ENCODE measurements around the gene GPC6.

The GPC6 gene

DNA sequence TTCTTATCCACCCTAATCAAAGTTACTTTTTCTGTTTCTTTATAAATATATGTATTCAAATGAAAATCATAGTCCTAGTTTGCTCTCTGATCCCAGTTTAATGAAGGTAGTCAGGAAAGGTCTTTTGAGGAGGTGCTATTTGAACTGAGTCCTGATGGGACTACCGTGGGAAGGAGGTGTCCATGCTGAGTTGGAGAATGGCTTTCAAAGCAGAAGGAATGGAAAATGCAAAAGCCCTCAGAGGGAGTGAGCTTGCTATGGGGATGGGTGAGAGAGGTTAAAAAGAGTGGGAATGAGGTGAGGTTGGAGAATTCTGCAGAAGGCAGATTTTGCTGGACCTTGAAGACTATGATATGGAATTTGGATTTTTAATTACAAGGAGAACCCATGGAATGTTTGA, 193.6 kb downstream of the GPC6 start:
- no peak for DNase-seq (ENCODE audit: low read depth in 1 of 2, low spot score in 1 of 2)
- Histone ChIP-seq H3K4me3 (replicated peaks; ENCODE audit: insufficient read depth, low read length) (no peak overlapping the region), H3K27ac (replicated peaks) (no peak overlapping the region), H3K27me3 (ENCODE audit: insufficient read depth, poor library complexity, severe bottlenecking) (no peaks in the 10 kb centered on the region)
- no peak for TF ChIP-seq POLR2AphosphoS5 (IDR thresholded peaks at IDR 0.05; ENCODE audit: low read depth)
- TF ChIP-seq, protein P1, sequence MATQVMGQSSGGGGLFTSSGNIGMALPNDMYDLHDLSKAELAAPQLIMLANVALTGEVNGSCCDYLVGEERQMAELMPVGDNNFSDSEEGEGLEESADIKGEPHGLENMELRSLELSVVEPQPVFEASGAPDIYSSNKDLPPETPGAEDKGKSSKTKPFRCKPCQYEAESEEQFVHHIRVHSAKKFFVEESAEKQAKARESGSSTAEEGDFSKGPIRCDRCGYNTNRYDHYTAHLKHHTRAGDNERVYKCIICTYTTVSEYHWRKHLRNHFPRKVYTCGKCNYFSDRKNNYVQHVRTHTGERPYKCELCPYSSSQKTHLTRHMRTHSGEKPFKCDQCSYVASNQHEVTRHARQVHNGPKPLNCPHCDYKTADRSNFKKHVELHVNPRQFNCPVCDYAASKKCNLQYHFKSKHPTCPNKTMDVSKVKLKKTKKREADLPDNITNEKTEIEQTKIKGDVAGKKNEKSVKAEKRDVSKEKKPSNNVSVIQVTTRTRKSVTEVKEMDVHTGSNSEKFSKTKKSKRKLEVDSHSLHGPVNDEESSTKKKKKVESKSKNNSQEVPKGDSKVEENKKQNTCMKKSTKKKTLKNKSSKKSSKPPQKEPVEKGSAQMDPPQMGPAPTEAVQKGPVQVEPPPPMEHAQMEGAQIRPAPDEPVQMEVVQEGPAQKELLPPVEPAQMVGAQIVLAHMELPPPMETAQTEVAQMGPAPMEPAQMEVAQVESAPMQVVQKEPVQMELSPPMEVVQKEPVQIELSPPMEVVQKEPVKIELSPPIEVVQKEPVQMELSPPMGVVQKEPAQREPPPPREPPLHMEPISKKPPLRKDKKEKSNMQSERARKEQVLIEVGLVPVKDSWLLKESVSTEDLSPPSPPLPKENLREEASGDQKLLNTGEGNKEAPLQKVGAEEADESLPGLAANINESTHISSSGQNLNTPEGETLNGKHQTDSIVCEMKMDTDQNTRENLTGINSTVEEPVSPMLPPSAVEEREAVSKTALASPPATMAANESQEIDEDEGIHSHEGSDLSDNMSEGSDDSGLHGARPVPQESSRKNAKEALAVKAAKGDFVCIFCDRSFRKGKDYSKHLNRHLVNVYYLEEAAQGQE (IDR thresholded peaks at IDR 0.05; ENCODE audit: insufficient replicate concordance, low read depth) = no peak
- TF ChIP-seq, protein P2, sequence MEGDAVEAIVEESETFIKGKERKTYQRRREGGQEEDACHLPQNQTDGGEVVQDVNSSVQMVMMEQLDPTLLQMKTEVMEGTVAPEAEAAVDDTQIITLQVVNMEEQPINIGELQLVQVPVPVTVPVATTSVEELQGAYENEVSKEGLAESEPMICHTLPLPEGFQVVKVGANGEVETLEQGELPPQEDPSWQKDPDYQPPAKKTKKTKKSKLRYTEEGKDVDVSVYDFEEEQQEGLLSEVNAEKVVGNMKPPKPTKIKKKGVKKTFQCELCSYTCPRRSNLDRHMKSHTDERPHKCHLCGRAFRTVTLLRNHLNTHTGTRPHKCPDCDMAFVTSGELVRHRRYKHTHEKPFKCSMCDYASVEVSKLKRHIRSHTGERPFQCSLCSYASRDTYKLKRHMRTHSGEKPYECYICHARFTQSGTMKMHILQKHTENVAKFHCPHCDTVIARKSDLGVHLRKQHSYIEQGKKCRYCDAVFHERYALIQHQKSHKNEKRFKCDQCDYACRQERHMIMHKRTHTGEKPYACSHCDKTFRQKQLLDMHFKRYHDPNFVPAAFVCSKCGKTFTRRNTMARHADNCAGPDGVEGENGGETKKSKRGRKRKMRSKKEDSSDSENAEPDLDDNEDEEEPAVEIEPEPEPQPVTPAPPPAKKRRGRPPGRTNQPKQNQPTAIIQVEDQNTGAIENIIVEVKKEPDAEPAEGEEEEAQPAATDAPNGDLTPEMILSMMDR (IDR thresholded peaks at IDR 0.05; ENCODE audit: insufficient read depth, low read length) = no peak
- TF ChIP-seq SPI1 (IDR thresholded peaks at IDR 0.05; ENCODE audit: borderline replicate concordance, low read depth) = no peak
- TF ChIP-seq GABPA (IDR thresholded peaks at IDR 0.05; ENCODE audit: low read depth) = no peak

DNA sequence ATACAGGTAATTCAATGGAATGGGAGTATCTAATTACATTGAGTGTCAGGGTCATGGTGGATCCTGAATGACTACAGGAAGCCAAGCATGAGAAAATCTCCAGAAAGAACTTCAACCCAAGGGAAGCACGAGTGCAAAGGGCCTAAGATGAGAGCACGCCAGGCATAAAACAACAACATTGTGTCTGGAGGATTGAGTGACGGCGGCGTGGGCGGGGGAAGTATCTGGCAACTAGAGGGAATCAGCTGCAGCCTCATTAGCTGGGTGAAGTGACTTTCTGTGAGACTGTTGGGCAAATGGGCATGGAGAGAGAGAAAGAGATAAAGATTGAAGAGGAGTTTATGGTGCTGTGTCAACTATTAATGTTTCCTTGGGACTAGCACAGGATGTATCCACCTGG, 194.3 kb downstream of the GPC6 start:
- Histone ChIP-seq H3K27ac (replicated peaks) (no peak overlapping the region), H3K27me3 (ENCODE audit: insufficient read depth, poor library complexity, severe bottlenecking) (no peaks in the 10 kb centered on the region), H3K4me3 (replicated peaks; ENCODE audit: insufficient read depth, low read length) (no peak overlapping the region)
- TF ChIP-seq SPI1 (IDR thresholded peaks at IDR 0.05; ENCODE audit: borderline replicate concordance, low read depth) (no peak), POLR2AphosphoS5 (IDR thresholded peaks at IDR 0.05; ENCODE audit: low read depth) (no peak), GABPA (IDR thresholded peaks at IDR 0.05; ENCODE audit: low read depth) (no peak)
- TF ChIP-seq, protein P2 (IDR thresholded peaks at IDR 0.05; ENCODE audit: insufficient read depth, low read length) = no peak
- TF ChIP-seq, protein P1 (IDR thresholded peaks at IDR 0.05; ENCODE audit: insufficient replicate concordance, low read depth) = no peak
- no peak for DNase-seq (ENCODE audit: low read depth in 1 of 2, low spot score in 1 of 2)

DNA sequence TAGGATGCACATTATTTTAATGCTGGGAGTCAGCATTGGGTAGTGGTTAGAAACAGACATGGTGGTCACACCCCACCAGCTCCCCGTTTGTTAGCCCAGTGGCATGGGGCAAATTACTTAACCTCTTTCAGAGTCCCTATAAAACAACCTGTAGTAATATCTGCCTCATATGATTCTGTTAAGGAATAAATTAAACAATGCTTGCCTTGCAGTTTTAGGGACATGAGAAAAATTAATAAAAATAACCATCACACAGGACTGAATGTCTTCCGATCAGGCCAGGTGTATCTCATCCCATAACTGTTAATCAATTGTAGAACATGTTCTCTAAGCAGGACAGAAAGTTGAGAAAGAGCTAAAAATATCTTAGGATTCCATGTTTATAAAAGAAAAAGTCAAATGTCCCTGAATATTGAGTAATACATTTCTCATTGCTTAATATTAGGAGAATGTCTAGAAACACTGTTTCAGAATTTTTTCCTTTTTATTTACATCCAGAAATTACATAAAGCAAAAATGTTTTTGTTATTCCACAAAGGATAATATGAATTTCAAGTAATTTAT, 196.5 kb downstream of the GPC6 start:
- DNase-seq (ENCODE audit: low read depth in 1 of 2, low spot score in 1 of 2) = no peak
- no peaks in the 10 kb centered on the region for H3K27me3 ChIP-seq (ENCODE audit: insufficient read depth, poor library complexity, severe bottlenecking)
- H3K4me3 ChIP-seq (replicated peaks; ENCODE audit: insufficient read depth, low read length) = no peak overlapping the region
- TF ChIP-seq SPI1 (IDR thresholded peaks at IDR 0.05; ENCODE audit: borderline replicate concordance, low read depth) (no peak), GABPA (IDR thresholded peaks at IDR 0.05; ENCODE audit: low read depth) (no peak), POLR2AphosphoS5 (IDR thresholded peaks at IDR 0.05; ENCODE audit: low read depth) (no peak)
- TF ChIP-seq, protein P2 (IDR thresholded peaks at IDR 0.05; ENCODE audit: insufficient read depth, low read length) = no peak
- TF ChIP-seq, protein P1 (IDR thresholded peaks at IDR 0.05; ENCODE audit: insufficient replicate concordance, low read depth) = no peak
- H3K27ac ChIP-seq (replicated peaks) = no peak overlapping the region

All from HL-60 (cell line).